Measurements from ENCODE around the gene RPL9. TPM values are rescaled to one million over a fixed set of nuclear protein-coding genes. Genes with fewer than 3 reads are reported as not detected.

The RPL9 gene
- total and polyA plus RNA-seq, 2 experiments from 2014 or later = 2,522 to 4,044 TPM

DNA sequence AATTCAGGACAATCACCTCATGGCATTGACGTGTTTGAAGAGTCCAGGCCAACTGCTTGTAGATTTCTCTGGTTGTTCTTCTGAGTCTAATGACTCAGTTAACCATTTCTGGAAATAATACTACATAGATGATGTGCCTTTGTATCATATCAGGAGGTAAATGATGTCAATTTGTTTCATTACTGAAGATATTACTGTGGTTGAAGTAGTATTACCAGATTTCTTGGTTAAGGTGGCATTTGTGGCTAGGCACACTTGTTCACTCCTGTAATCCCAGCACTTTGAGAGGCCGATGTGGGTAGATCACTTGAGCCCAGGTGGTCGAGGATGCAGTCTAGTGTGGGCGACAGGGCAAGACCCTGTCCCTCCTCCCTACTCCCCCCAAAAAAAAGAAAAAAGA lies 15.7 kb downstream of the RPL9 start:
- Mint-ChIP-seq H3K27ac (no peak overlapping the region), H3K4me1 (peaks cover 7% of the 10 kb centered on the region; the same call in 2 of the 3 replicates), H3K9me3 (no peaks in the 10 kb centered on the region), H3K36me3 (ENCODE audit: low read depth) (no peaks in the 10 kb centered on the region), H3K4me3 (no peak overlapping the region), H3K27me3 (ENCODE audit: insufficient read depth, low read depth, poor library complexity) (peaks cover 10% of the 10 kb centered on the region)
- no peak overlapping the region for H2AFZ ChIP-seq
- H3K79me2 ChIP-seq (replicated peaks; ENCODE audit: insufficient read depth) = no peaks in the 10 kb centered on the region
- no peak overlapping the region for H3K27ac ChIP-seq (ENCODE audit: low read depth)
- no peaks in the 10 kb centered on the region for H3K9me2 ChIP-seq (ENCODE audit: insufficient read depth)
- TF ChIP-seq JUNB (IDR thresholded peaks at IDR 0.05; ENCODE audit: unreplicated experiment) = no peak
- no peak overlapping the region for H3K4me2 ChIP-seq
- no peaks in the 10 kb centered on the region for H4K20me1 ChIP-seq (replicated peaks; ENCODE audit: insufficient read depth)
- H3K27me3 ChIP-seq (ENCODE audit: insufficient read depth) = no peaks in the 10 kb centered on the region
- H3K36me3 ChIP-seq (ENCODE audit: insufficient read depth) = no peaks in the 10 kb centered on the region
- H3K4me3 ChIP-seq = no peak overlapping the region
- DNase-seq (ENCODE audit: low spot score) (no peak), ATAC-seq (no peak)
- H3F3A ChIP-seq (replicated peaks; ENCODE audit: low read depth) = peaks cover 12% of the 10 kb centered on the region; the same call in 1 of the 2 replicates
- 0 out of 2 replicates have a peak, but pooled peaks cover under 1% of the 10 kb centered on the region for H3K4me1 ChIP-seq (ENCODE audit: insufficient read depth)

DNA sequence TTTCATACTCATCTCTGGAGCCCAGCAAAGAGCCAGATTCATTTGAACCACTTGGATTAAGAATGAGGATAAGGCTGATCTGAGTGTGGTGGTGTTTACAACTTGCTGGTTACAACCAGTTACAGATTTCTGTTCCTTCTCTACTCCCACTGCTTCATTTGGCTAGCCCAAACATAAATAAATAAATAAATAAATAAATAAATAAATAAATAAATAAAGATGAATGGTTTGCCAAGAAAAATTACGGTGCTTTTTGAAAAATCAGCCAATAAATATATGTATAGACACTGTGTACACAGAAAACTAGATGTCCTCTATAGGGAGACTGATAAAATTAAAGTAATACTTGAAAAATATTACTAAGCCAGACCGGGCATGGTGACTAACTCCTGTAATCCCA lies 17.1 kb downstream of the RPL9 start:
- H3K36me3 ChIP-seq (ENCODE audit: insufficient read depth) = no peaks in the 10 kb centered on the region
- no peaks in the 10 kb centered on the region for H4K20me1 ChIP-seq (replicated peaks; ENCODE audit: insufficient read depth)
- ATAC-seq = no peak
- H3K4me2 ChIP-seq = no peak overlapping the region
- Mint-ChIP-seq H3K4me3 (no peak overlapping the region), H3K36me3 (ENCODE audit: low read depth) (no peaks in the 10 kb centered on the region), H3K9me3 (no peaks in the 10 kb centered on the region), H3K27me3 (ENCODE audit: insufficient read depth, low read depth, poor library complexity) (peaks cover 7% of the 10 kb centered on the region), H3K27ac (no peak overlapping the region), H3K4me1 (peaks cover 3% of the 10 kb centered on the region; the same call in 2 of the 3 replicates)
- no peaks in the 10 kb centered on the region for H3K27me3 ChIP-seq (ENCODE audit: insufficient read depth)
- H3K9me2 ChIP-seq (ENCODE audit: insufficient read depth) = no peaks in the 10 kb centered on the region
- H3K79me2 ChIP-seq (replicated peaks; ENCODE audit: insufficient read depth) = no peaks in the 10 kb centered on the region
- H3K27ac ChIP-seq (ENCODE audit: low read depth) = no peak overlapping the region
- no peak for DNase-seq (ENCODE audit: low spot score)
- H3F3A ChIP-seq (replicated peaks; ENCODE audit: low read depth) = peaks cover 6% of the 10 kb centered on the region; the same call in 1 of the 2 replicates
- H3K4me3 ChIP-seq = no peak overlapping the region
- H3K4me1 ChIP-seq (ENCODE audit: insufficient read depth) = no peaks in the 10 kb centered on the region
- H2AFZ ChIP-seq = no peak overlapping the region
- TF ChIP-seq EZH2phosphoT487 (IDR thresholded peaks at IDR 0.05; ENCODE audit: unreplicated experiment) (no peak), ZNF114 (CRISPR knock-in tag; IDR thresholded peaks at IDR 0.05) (no peak), NANOG (IDR thresholded peaks at IDR 0.05; ENCODE audit: borderline replicate concordance) (no peak), STAT1 (IDR thresholded peaks at IDR 0.05; ENCODE audit: unreplicated experiment) (no peak), ZNF331 (CRISPR knock-in tag; IDR thresholded peaks at IDR 0.05; ENCODE audit: low read depth) (no peak), POLR2AphosphoS5 (IDR thresholded peaks at IDR 0.05; ENCODE audit: low read depth) (no peak), JUNB (IDR thresholded peaks at IDR 0.05; ENCODE audit: unreplicated experiment) (no peak)
- TF ChIP-seq, protein P1, sequence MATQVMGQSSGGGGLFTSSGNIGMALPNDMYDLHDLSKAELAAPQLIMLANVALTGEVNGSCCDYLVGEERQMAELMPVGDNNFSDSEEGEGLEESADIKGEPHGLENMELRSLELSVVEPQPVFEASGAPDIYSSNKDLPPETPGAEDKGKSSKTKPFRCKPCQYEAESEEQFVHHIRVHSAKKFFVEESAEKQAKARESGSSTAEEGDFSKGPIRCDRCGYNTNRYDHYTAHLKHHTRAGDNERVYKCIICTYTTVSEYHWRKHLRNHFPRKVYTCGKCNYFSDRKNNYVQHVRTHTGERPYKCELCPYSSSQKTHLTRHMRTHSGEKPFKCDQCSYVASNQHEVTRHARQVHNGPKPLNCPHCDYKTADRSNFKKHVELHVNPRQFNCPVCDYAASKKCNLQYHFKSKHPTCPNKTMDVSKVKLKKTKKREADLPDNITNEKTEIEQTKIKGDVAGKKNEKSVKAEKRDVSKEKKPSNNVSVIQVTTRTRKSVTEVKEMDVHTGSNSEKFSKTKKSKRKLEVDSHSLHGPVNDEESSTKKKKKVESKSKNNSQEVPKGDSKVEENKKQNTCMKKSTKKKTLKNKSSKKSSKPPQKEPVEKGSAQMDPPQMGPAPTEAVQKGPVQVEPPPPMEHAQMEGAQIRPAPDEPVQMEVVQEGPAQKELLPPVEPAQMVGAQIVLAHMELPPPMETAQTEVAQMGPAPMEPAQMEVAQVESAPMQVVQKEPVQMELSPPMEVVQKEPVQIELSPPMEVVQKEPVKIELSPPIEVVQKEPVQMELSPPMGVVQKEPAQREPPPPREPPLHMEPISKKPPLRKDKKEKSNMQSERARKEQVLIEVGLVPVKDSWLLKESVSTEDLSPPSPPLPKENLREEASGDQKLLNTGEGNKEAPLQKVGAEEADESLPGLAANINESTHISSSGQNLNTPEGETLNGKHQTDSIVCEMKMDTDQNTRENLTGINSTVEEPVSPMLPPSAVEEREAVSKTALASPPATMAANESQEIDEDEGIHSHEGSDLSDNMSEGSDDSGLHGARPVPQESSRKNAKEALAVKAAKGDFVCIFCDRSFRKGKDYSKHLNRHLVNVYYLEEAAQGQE (IDR thresholded peaks at IDR 0.05; ENCODE audit: unreplicated experiment) = no peak
- TF ChIP-seq, protein P2, sequence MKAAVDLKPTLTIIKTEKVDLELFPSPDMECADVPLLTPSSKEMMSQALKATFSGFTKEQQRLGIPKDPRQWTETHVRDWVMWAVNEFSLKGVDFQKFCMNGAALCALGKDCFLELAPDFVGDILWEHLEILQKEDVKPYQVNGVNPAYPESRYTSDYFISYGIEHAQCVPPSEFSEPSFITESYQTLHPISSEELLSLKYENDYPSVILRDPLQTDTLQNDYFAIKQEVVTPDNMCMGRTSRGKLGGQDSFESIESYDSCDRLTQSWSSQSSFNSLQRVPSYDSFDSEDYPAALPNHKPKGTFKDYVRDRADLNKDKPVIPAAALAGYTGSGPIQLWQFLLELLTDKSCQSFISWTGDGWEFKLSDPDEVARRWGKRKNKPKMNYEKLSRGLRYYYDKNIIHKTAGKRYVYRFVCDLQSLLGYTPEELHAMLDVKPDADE (IDR thresholded peaks at IDR 0.05) = no peak
- TF ChIP-seq, protein P3, sequence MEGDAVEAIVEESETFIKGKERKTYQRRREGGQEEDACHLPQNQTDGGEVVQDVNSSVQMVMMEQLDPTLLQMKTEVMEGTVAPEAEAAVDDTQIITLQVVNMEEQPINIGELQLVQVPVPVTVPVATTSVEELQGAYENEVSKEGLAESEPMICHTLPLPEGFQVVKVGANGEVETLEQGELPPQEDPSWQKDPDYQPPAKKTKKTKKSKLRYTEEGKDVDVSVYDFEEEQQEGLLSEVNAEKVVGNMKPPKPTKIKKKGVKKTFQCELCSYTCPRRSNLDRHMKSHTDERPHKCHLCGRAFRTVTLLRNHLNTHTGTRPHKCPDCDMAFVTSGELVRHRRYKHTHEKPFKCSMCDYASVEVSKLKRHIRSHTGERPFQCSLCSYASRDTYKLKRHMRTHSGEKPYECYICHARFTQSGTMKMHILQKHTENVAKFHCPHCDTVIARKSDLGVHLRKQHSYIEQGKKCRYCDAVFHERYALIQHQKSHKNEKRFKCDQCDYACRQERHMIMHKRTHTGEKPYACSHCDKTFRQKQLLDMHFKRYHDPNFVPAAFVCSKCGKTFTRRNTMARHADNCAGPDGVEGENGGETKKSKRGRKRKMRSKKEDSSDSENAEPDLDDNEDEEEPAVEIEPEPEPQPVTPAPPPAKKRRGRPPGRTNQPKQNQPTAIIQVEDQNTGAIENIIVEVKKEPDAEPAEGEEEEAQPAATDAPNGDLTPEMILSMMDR (conservative IDR thresholded peaks at IDR 0.05; ENCODE audit: low read depth in 2 of 2) = no peak

All from GM23338 (cell line).